Neural progenitor cell (in vitro differentiated cells): ENCODE measurements around the gene FBXO33. TPM values are rescaled to one million over a fixed set of nuclear protein-coding genes. Genes with fewer than 3 reads are reported as not detected.
"Not testable (repeated sequence)": the region's sequence is repeated elsewhere in the genome, so short reads cannot be mapped to it uniquely, and the experiment has no call there.

Source experiments
- DNase-seq: peaks from one replicate; pipeline ENCODE4 v3.0.0-alpha.2; 2016; ENCODE audit warnings: low spot score
- H2AFZ ChIP-seq: fragments of 200-600 bp; sonication (generic); replicated peaks from 2 replicates; pipeline ENCODE4 v1.6.1; 2016; ENCODE audit warnings: antibody characterized with exemption
- H3F3A ChIP-seq: fragments of 200-600 bp; sonication (generic); 2 replicates; pipeline ENCODE4 v1.6.1; 2016; ENCODE audit warnings: antibody characterized with exemption, low read depth
- H3K27ac ChIP-seq: fragments of 200-600 bp; sonication (generic); 2 replicates; pipeline ENCODE4 v1.5.1; 2016; ENCODE audit warnings: mild to moderate bottlenecking
- H3K27me3 ChIP-seq: fragments of 200-600 bp; sonication (generic); 2 replicates; pipeline ENCODE4 v1.6.1; 2016; ENCODE audit warnings: mild to moderate bottlenecking, moderate library complexity
- H3K36me3 ChIP-seq: fragments of 200-600 bp; sonication (generic); 2 replicates; pipeline ENCODE4 v1.5.1; 2016
- H3K4me1 ChIP-seq: fragments of 200-600 bp; sonication (generic); 2 replicates; pipeline ENCODE4 v1.6.1; 2016; ENCODE audit warnings: mixed run types
- H3K4me2 ChIP-seq: fragments of 200-600 bp; sonication (generic); 2 replicates; pipeline ENCODE4 v1.6.1; 2016
- H3K4me3 ChIP-seq: fragments of 200-600 bp; sonication (generic); 2 replicates; pipeline ENCODE4 v1.5.1; 2016
- H3K79me2 ChIP-seq: fragments of 200-600 bp; sonication (generic); 2 replicates; pipeline ENCODE4 v1.6.1; 2016; ENCODE audit warnings: low read depth
- H3K9ac ChIP-seq: fragments of 200-600 bp; sonication (generic); 2 replicates; pipeline ENCODE4 v1.6.1; 2016
- H3K9me3 ChIP-seq: fragments of 200-600 bp; sonication (generic); 2 replicates; pipeline ENCODE4 v1.5.1; 2016; ENCODE audit warnings: low read depth
- H4K20me1 ChIP-seq: fragments of 200-600 bp; sonication (generic); 2 replicates; pipeline ENCODE4 v1.6.1; 2016; ENCODE audit warnings: low read depth
- H3K27ac Mint-ChIP-seq: 3 replicates; pipeline ENCODE4 v1.8.0; 2021; ENCODE audit warnings: mixed read lengths
- H3K27me3 Mint-ChIP-seq: 2 replicates; pipeline ENCODE4 v1.8.0; 2022; ENCODE audit warnings: low read depth, mild to moderate bottlenecking, inconsistent platforms, moderate library complexity, mixed read lengths; ENCODE audit not compliant: insufficient read depth
- H3K36me3 Mint-ChIP-seq: 3 replicates; pipeline ENCODE4 v1.8.0; 2021; ENCODE audit warnings: mixed read lengths
- H3K4me1 Mint-ChIP-seq: 3 replicates; pipeline ENCODE4 v1.8.0; 2021; ENCODE audit warnings: mixed read lengths
- H3K4me3 Mint-ChIP-seq: 3 replicates; pipeline ENCODE4 v1.8.0; 2021; ENCODE audit warnings: mild to moderate bottlenecking, moderate library complexity, mixed read lengths
- H3K9me3 Mint-ChIP-seq: 3 replicates; pipeline ENCODE4 v1.8.0; 2020; ENCODE audit warnings: mixed read lengths
- EZH2 ChIP-seq: fragments of 200-600 bp; sonication (generic); IDR thresholded peaks from 2 replicates; pipeline ENCODE4 v1.6.1; 2017; ENCODE audit warnings: antibody characterized with exemption, mild to moderate bottlenecking, moderate library complexity
- EZH2phosphoT487 ChIP-seq: fragments of 200-600 bp; sonication (generic); IDR thresholded peaks from 2 replicates; pipeline ENCODE4 v1.6.1; 2017; ENCODE audit warnings: antibody characterized with exemption
- total RNA-seq: library from RNA; depleted of rRNA; stranded (reverse); fragments of >200 nt; gene quantifications from 2 replicates; pipeline ENCODE4 v1.2.3, GENCODE V29; 2015; ENCODE audit warnings: low replicate concordance
- TF ChIP-seq, protein P1 (sequence below): fragments of 200-600 bp; sonication (generic); IDR thresholded peaks from 2 replicates; pipeline ENCODE4 v1.5.1; 2017; ENCODE audit warnings: antibody characterized with exemption, mild to moderate bottlenecking

Gene FBXO33
- total RNA-seq, 1 donor from 2014 or later: 23.7 TPM

DNA sequence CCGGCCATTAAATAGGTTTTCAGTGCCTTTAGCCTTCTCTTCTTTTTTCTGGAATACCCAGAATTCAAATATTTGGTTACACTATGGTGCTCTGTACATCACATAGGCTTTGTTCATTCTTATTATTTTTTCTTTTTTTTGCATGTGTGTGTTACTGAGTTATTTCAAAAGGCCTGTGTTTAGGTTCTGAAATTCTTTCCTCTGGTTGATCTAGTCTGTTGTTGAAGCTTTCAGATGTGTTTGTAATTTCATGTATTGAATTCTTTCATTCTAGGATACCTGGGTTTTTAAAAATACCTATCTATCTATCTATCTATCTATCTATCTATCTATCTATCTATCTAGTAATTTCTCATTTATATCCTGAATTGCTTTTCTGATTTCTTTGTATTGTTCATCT lies 66.9 kb downstream of the FBXO33 start:
- H3K4me2 ChIP-seq: no peak overlapping the region
- no peaks in the 10 kb centered on the region for H3K27me3 ChIP-seq
- H3F3A ChIP-seq: peaks cover 33% of the 10 kb centered on the region
- Mint-ChIP-seq H3K27ac (no peak overlapping the region), H3K36me3 (peaks cover 22% of the 10 kb centered on the region), H3K9me3 (peaks cover 30% of the 10 kb centered on the region), H3K4me1 (peaks cover 24% of the 10 kb centered on the region), H3K27me3 (peaks cover 2% of the 10 kb centered on the region), H3K4me3 (no peak overlapping the region)
- DNase-seq: no peak
- no peaks in the 10 kb centered on the region for H4K20me1 ChIP-seq
- H2AFZ ChIP-seq: no peak overlapping the region
- no peaks in the 10 kb centered on the region for H3K79me2 ChIP-seq
- H3K9ac ChIP-seq: no peak overlapping the region
- TF ChIP-seq, protein P1, sequence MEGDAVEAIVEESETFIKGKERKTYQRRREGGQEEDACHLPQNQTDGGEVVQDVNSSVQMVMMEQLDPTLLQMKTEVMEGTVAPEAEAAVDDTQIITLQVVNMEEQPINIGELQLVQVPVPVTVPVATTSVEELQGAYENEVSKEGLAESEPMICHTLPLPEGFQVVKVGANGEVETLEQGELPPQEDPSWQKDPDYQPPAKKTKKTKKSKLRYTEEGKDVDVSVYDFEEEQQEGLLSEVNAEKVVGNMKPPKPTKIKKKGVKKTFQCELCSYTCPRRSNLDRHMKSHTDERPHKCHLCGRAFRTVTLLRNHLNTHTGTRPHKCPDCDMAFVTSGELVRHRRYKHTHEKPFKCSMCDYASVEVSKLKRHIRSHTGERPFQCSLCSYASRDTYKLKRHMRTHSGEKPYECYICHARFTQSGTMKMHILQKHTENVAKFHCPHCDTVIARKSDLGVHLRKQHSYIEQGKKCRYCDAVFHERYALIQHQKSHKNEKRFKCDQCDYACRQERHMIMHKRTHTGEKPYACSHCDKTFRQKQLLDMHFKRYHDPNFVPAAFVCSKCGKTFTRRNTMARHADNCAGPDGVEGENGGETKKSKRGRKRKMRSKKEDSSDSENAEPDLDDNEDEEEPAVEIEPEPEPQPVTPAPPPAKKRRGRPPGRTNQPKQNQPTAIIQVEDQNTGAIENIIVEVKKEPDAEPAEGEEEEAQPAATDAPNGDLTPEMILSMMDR: no peak
- no peak for TF ChIP-seq EZH2phosphoT487
- no peak for TF ChIP-seq EZH2
- peaks cover 7% of the 10 kb centered on the region for H3K9me3 ChIP-seq
- H3K4me1 ChIP-seq: peaks cover 35% of the 10 kb centered on the region
- H3K4me3 ChIP-seq: no peak overlapping the region
- no peaks in the 10 kb centered on the region for H3K36me3 ChIP-seq
- H3K27ac ChIP-seq: no peak overlapping the region

DNA sequence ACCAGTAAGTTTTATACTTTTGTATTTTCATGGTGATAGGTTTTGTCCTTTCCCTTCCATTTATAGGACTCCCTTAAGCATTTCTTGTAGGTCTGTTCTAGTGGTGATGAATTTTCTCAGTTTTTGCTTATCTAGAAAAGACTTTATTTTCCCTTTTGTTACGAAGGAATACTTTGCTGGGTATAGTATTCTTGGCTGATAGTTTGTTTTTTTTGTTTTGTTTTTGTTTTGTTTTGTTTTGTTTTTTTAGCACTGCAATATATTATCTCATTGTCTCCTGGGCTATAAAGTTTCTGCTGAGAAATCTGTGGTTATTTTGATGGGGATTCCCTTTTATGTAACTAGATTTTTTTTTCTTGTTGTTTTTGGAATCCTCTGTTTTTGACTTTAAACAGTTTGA lies 67.7 kb downstream of the FBXO33 start:
- H3K27me3 ChIP-seq: no peaks in the 10 kb centered on the region
- peaks cover 22% of the 10 kb centered on the region for H3K4me1 Mint-ChIP-seq
- no peak overlapping the region for H3K4me2 ChIP-seq
- H3K27ac ChIP-seq: no peak overlapping the region
- peaks cover 27% of the 10 kb centered on the region for H3K36me3 Mint-ChIP-seq
- H3K36me3 ChIP-seq: no peaks in the 10 kb centered on the region
- H3K27me3 Mint-ChIP-seq: peaks cover 2% of the 10 kb centered on the region
- no peak overlapping the region for H3K4me3 ChIP-seq
- H2AFZ ChIP-seq: no peak overlapping the region
- H3K9me3 ChIP-seq: peaks cover 7% of the 10 kb centered on the region
- H4K20me1 ChIP-seq: no peaks in the 10 kb centered on the region
- no peak for DNase-seq
- H3K4me1 ChIP-seq: peaks cover 26% of the 10 kb centered on the region
- H3K9ac ChIP-seq: no peak overlapping the region
- H3K27ac Mint-ChIP-seq: no peak overlapping the region
- H3K4me3 Mint-ChIP-seq: no peak overlapping the region
- peaks cover 26% of the 10 kb centered on the region for H3F3A ChIP-seq
- H3K9me3 Mint-ChIP-seq: peaks cover 39% of the 10 kb centered on the region
- no peak for TF ChIP-seq EZH2
- no peaks in the 10 kb centered on the region for H3K79me2 ChIP-seq

DNA sequence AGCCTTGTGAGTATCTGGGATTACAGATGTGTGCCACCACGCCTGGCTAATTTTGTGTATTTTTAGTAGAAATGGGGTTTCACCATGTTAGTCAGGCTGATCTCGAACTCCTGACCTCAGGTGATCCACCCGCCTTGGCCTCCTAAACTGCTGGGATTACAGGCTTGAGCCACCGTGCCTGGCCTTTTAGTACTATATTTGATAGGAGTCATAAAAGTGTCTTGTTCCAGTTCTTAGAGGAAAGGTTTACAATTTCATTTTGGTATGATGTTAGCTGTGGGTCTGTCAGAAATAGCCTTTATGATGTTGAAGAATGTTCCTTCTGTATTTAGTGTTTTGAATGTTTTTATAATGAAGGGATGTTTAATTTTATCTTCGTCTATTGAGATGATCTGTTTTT lies 70.7 kb downstream of the FBXO33 start:
- not testable (repeated sequence) for H3K4me1 ChIP-seq, DNase-seq, H3K27me3 Mint-ChIP-seq, H3K27me3 ChIP-seq, H3K4me3 ChIP-seq, H3K79me2 ChIP-seq, H4K20me1 ChIP-seq, H3K4me3 Mint-ChIP-seq, H3K27ac ChIP-seq, H3K27ac Mint-ChIP-seq, H3K9ac ChIP-seq, H3K4me1 Mint-ChIP-seq, H3K9me3 ChIP-seq, H2AFZ ChIP-seq, H3F3A ChIP-seq, H3K36me3 ChIP-seq, H3K4me2 ChIP-seq
- Mint-ChIP-seq H3K36me3 (peaks cover 37% of the 10 kb centered on the region), H3K9me3 (peaks cover 48% of the 10 kb centered on the region)

DNA sequence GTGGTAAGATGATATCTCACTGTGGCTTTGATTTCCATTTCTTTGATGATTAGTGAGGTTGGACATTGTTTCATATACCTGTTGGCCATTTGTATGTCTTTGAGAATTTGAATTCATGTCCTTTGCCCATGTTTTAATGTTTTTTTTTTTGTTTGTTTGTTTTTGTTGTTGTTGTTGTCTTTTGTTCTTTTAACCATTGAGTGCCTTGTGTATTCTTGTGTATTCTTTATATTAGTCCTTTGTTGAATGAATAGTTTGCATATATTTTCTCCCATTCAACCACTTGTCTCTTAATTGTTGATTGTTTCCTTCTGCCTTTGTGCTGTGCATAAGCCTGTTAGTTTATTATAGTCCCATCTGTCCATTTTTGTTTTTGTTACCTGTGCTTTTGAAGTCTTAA lies 71.9 kb downstream of the FBXO33 start:
- TF ChIP-seq EZH2phosphoT487 (no peak), EZH2 (no peak)
- TF ChIP-seq, protein P1: no peak
- H3K4me3 ChIP-seq: no peak overlapping the region
- H3K9me3 ChIP-seq: peaks cover 7% of the 10 kb centered on the region
- no peak overlapping the region for H3K4me2 ChIP-seq
- H3K36me3 ChIP-seq: no peaks in the 10 kb centered on the region
- H3K27ac ChIP-seq: no peak overlapping the region
- no peaks in the 10 kb centered on the region for H4K20me1 ChIP-seq
- Mint-ChIP-seq H3K4me1 (no peaks in the 10 kb centered on the region), H3K27ac (no peak overlapping the region), H3K36me3 (peaks cover 37% of the 10 kb centered on the region), H3K9me3 (peaks cover 43% of the 10 kb centered on the region), H3K4me3 (no peak overlapping the region), H3K27me3 (peaks cover 2% of the 10 kb centered on the region)
- no peaks in the 10 kb centered on the region for H3F3A ChIP-seq
- no peak overlapping the region for H2AFZ ChIP-seq
- H3K4me1 ChIP-seq: no peaks in the 10 kb centered on the region
- no peak for DNase-seq
- no peak overlapping the region for H3K9ac ChIP-seq
- no peaks in the 10 kb centered on the region for H3K27me3 ChIP-seq
- no peaks in the 10 kb centered on the region for H3K79me2 ChIP-seq

DNA sequence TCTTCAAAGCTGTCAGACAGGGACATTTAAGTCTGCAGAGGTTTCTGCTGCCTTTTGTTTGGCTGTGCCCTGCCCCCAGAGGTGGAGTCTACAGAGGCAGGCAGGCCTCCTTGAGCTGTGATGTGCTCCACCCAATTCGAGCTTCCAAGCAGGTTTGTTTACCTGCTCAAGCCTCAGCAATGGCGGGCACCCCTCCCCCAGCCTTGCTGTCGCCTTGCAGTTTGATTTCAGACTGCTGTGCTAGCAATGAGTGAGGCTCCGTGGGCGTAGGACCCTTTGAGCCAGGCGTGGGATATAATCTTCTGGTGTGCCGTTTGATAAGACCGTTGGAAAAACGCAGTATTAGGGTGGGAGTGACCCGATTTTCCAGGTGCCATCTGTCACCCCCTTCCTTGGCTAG lies 73.2 kb downstream of the FBXO33 start:
- H3K4me3 Mint-ChIP-seq, H3K4me1 Mint-ChIP-seq, H3K9ac ChIP-seq, H3K27me3 ChIP-seq, H3K79me2 ChIP-seq, H2AFZ ChIP-seq, H3K27ac Mint-ChIP-seq, H3K27me3 Mint-ChIP-seq, H3K4me3 ChIP-seq, H3F3A ChIP-seq, H3K27ac ChIP-seq, H3K9me3 ChIP-seq, DNase-seq, H4K20me1 ChIP-seq, H3K4me1 ChIP-seq, H3K36me3 ChIP-seq, H3K4me2 ChIP-seq: not testable (repeated sequence)
- peaks cover 37% of the 10 kb centered on the region for H3K9me3 Mint-ChIP-seq
- H3K36me3 Mint-ChIP-seq: peaks cover 31% of the 10 kb centered on the region
